Spleen (tissue), 11 donors: ENCODE data around the gene SMC4. TPM values are rescaled to one million over a fixed set of nuclear protein-coding genes. Genes with fewer than 3 reads are reported as not detected.

Experiments used
- DNase-seq: peaks from one replicate; pipeline ENCODE4 v3.0.0-alpha.2; 2020
- H3K27ac ChIP-seq, 8 donors: fragments of 200-600 bp; sonication (generic) in 7 of 8; 1 replicate in 4 of 8; 2 replicates in 4 of 8; pipeline versions ENCODE4 v1.5.0 to v1.8.0; 2016 to 2021; ENCODE audit warnings: inconsistent platforms in 4 of 8, mild to moderate bottlenecking in 4 of 8, moderate library complexity in 1 of 8
- H3K27me3 ChIP-seq, 7 donors: fragments of 200-600 bp; sonication (generic) in 6 of 7; replicated peaks in 1 of 7; 1 replicate in 4 of 7; 2 replicates in 3 of 7; pipeline versions ENCODE4 v1.5.0 to v1.8.0; 2016 to 2021; ENCODE audit warnings: inconsistent platforms in 3 of 7, mild to moderate bottlenecking in 1 of 7
- H3K36me3 ChIP-seq, 6 donors: fragments of 200-600 bp; sonication (generic) in 5 of 6; 1 replicate in 4 of 6; 2 replicates in 2 of 6; pipeline versions ENCODE4 v1.5.0 to v1.8.0; 2016 to 2021; ENCODE audit warnings: inconsistent platforms in 2 of 6
- H3K4me1 ChIP-seq, 6 donors: fragments of 200-600 bp; sonication (generic) in 5 of 6; 1 replicate in 3 of 6; 2 replicates in 3 of 6; pipeline versions ENCODE4 v1.5.0 to v1.8.0; 2016 to 2021; ENCODE audit warnings: inconsistent platforms in 3 of 6
- H3K4me3 ChIP-seq, 8 donors: fragments of 200-600 bp; sonication (generic) in 7 of 8; 1 replicate in 4 of 8; 2 replicates in 4 of 8; pipeline versions ENCODE4 v1.5.0 to v1.8.0; 2016 to 2021; ENCODE audit warnings: inconsistent platforms in 4 of 8, mild to moderate bottlenecking in 4 of 8, moderate library complexity in 2 of 8
- H3K9me3 ChIP-seq, 8 donors: fragments of 200-600 bp; sonication (generic) in 7 of 8; 1 replicate in 4 of 8; 2 replicates in 4 of 8; pipeline versions ENCODE4 v1.5.0 to v1.8.0; 2016 to 2021; ENCODE audit warnings: inconsistent platforms in 4 of 8
- POLR2A ChIP-seq, 3 donors: fragments of 450-650 bp; IDR thresholded peaks; one replicate each; pipeline ENCODE4 v1.5.1; 2017; ENCODE audit warnings: antibody characterized with exemption in 3 of 3, mild to moderate bottlenecking in 1 of 3
- POLR2AphosphoS5 ChIP-seq, 3 donors: sonication (generic); formaldehyde crosslinking; IDR thresholded peaks; one replicate each; pipeline ENCODE4 v1.5.1; 2017; ENCODE audit warnings: antibody characterized with exemption in 3 of 3
- WGBS, 5 donors: extraction: QIAGEN DNeasy Blood & Tissue Kit in 3 of 5; methylation state at CpG; one replicate each; pipeline versions ENCODE4 v1.1.5 to v1.1.7; 2013 to 2018; 5-methylcytosine and 5-hydroxymethylcytosine counted together
- intact Hi-C: fragments of 100-400 bp; cut with DNase I; formaldehyde crosslinking; loops from one replicate; pipeline ENCODE4 v1.15.0; 2023; ENCODE audit warnings: low total_unique reads
- polyA plus RNA-seq, 3 donors: library from polyadenylated mRNA; stranded (reverse); fragments of 200-250 nt; gene quantifications; one replicate each; pipeline ENCODE4 v1.2.1, GENCODE V29; 2013
- total RNA-seq, 7 donors: library from RNA; depleted of rRNA in 3 of 7; stranded (reverse); fragments of >200 nt in 3 of 7; fragmentation: NEBNext Ultra II Directional in 4 of 7; extraction: Animal tissue kit (Norgen Biotek cat#: 25700) in 4 of 7; gene quantifications; one replicate each; pipeline versions ENCODE4 v1.1.0 to v1.2.1, GENCODE V29; 2016 to 2021
- TF ChIP-seq, protein P1 (sequence below), 11 experiments: fragments of 200-600 bp in 7 of 11; fragments of 450-650 bp in 4 of 11; sonication (generic) in 4 of 11; IDR thresholded peaks in 8 of 11; conservative IDR thresholded peaks in 3 of 11; 1 replicate in 7 of 11; 2 replicates in 4 of 11; pipeline versions ENCODE4 v1.4.0 to v1.8.0; 2016 to 2021; ENCODE audit warnings: antibody characterized with exemption in 11 of 11, inconsistent platforms in 4 of 11, mild to moderate bottlenecking in 1 of 11
- donor health status: healthy with polysubstance abuse.
- donor health status: DM: no; HTN: no; CAD: no; lungs with moderate emphysema.
- donor health status: DM: no; HTN: no; CAD: no.
- donor health status: Bipolar disorder and iron deficiency.
- donor health status: healthy.
- donor health status: DM: no; HTN: no; CAD: no.
- donor health status: DM: yes; HTN: yes; CAD: no.

The SMC4 gene
- total and polyA plus RNA-seq, 10 donors, result 21.2 to 112 (median 52.0) TPM

DNA sequence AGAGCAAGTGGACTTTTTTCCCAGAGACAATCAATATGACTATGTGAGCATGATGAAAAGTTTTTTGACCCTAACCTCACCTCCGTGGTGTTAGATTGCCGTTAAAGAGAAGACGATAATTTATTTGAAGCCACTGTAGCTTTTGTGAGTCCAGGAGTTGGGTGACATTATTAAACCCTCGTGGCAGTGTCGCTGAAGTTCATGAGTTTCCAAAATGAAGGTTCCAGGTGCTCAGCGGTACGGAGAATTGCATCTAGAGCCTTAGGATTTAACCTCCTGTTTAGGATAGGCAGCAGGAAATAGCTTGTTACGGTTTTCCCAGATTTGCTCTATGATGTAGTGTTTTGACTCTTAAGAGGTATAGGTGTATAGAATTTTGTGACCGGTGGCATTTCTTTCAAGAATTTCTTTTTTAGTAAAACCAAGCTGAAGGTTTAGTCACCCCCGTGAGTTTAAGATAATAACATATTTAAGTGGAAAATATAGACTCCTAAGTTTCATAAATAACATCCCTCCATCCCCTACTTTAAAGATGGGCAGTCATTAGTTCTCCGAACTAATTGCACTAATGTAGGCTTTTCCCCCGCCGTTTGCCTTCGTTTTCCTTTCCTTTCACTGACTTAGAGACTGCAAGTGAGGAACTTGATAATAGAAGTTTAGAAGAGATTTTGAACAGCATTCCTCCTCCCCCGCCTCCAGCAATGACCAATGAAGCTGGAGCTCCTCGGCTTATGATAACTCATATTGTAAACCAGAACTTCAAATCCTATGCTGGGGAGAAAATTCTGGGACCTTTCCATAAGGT, 2.0 kb downstream of the SMC4 start:
- Histone ChIP-seq H3K36me3 (peaks cover 0 to 8% (median 0%) of the 10 kb centered on the region in 6 donors), H3K27me3 (peaks cover 0 to 21% (median 0%) of the 10 kb centered on the region in 7 donors), H3K4me3 (peak overlapping the region; percentile 77 to 94 (median 89)), H3K27ac (peak overlapping the region in 7 of 8 donors; percentile 88 to 97 (median 93)), H3K9me3 (no peaks in the 10 kb centered on the region), H3K4me1 (peaks cover 0 to 77% (median 50%) of the 10 kb centered on the region in 6 donors)
- TF ChIP-seq, protein P1, sequence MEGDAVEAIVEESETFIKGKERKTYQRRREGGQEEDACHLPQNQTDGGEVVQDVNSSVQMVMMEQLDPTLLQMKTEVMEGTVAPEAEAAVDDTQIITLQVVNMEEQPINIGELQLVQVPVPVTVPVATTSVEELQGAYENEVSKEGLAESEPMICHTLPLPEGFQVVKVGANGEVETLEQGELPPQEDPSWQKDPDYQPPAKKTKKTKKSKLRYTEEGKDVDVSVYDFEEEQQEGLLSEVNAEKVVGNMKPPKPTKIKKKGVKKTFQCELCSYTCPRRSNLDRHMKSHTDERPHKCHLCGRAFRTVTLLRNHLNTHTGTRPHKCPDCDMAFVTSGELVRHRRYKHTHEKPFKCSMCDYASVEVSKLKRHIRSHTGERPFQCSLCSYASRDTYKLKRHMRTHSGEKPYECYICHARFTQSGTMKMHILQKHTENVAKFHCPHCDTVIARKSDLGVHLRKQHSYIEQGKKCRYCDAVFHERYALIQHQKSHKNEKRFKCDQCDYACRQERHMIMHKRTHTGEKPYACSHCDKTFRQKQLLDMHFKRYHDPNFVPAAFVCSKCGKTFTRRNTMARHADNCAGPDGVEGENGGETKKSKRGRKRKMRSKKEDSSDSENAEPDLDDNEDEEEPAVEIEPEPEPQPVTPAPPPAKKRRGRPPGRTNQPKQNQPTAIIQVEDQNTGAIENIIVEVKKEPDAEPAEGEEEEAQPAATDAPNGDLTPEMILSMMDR (IDR thresholded peaks at IDR 0.05 in 8 of 11, conservative IDR thresholded peaks at IDR 0.05 in 3 of 11), result no peak
- TF ChIP-seq POLR2A (IDR thresholded peaks at IDR 0.05) (no peak), POLR2AphosphoS5 (IDR thresholded peaks at IDR 0.05) (no peak)
- WGBS, 5 donors, result 2 to 9% (median 7%) methylated on average over 16 of the region's 16 CpGs
- intact Hi-C loops, result no loop called here
- DNase-seq, result no peak

DNA sequence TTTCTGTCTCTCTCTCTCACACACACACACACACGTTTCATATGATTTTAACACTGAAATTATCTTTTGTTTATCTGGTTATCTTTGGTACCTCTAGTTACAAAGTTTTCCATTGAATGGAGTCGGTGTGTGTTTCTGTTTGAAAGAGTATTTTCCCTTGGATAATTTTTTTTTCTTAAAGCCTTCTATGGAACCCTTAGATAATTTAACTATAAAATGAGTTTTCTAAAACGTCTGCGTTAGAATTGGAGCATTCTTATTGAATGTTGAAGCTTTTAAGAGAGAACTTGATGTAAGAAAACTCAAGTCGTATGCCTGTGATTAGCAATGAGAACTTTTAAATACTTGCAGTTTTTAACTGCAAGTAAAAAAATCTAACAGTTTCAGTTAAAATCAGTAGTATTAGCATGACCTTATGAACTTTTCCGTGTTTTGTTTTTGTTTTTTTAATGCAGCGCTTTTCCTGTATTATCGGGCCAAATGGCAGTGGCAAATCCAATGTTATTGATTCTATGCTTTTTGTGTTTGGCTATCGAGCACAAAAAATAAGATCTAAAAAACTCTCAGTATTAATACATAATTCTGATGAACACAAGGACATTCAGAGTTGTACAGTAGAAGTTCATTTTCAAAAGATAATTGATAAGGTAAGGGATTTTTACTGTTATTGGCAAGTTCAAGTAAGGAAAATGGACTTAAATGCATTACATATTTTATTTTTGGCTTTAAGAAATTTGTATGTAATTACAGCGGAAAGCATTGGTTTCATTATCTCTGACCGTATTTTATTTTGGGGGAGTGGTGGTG, 3.0 kb downstream of the SMC4 start:
- H3K4me1 ChIP-seq, result peaks cover 0 to 81% (median 50%) of the 10 kb centered on the region in 6 donors
- 25 to 42% (median 29%) methylated on average over 11 of the region's 11 CpGs for WGBS, 5 donors
- peaks cover 0 to 21% (median 0%) of the 10 kb centered on the region in 7 donors for H3K27me3 ChIP-seq
- TF ChIP-seq, protein P1 (IDR thresholded peaks at IDR 0.05 in 8 of 11, conservative IDR thresholded peaks at IDR 0.05 in 3 of 11), result no peak
- H3K4me3 ChIP-seq, result peak overlapping the region in 7 of 8 donors; percentile 77 to 94 (median 89)
- no peaks in the 10 kb centered on the region for H3K9me3 ChIP-seq
- no peak for DNase-seq
- H3K36me3 ChIP-seq, result peaks cover 0 to 18% (median 0%) of the 10 kb centered on the region in 6 donors
- intact Hi-C loops, result no loop called here
- H3K27ac ChIP-seq, result peak overlapping the region in 7 of 8 donors; percentile 88 to 97 (median 93)

DNA sequence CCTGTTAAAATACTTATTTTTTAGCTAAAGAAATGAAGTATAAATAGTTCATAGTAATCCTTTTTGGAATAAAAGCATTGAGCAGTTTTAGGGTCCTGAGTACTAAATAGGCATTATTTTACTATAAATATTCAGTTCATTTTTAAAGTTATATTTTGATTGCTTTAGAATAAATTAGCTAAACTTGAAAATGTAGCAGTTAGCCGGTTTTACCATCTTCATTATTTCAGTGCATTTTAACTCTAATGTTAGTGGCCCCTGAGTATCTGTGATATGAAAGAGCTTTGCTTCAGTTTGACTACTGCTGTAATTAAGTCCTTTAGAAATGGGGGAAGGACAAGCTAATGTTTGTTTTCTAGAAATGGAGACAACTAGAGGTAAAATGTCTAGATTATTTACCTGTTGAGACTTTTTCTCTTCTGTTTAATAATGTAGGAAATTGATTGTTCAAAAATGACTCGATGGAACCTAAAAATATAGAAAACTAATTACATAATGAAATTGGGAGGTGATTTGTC, 3.6 kb downstream of the SMC4 start:
- intact Hi-C loops, result no loop called here
- H3K27ac ChIP-seq, result peak overlapping the region; percentile 14 to 97 (median 92)

More for the DNA sequence above, 3.6 kb downstream of the SMC4 start:
- peaks cover 0 to 24% (median 0%) of the 10 kb centered on the region in 6 donors for H3K36me3 ChIP-seq
- peak overlapping the region in 5 of 8 donors; percentile 5 to 94 (median 77) for H3K4me3 ChIP-seq
- H3K4me1 ChIP-seq, result peaks cover 0 to 74% (median 49%) of the 10 kb centered on the region in 6 donors
- no peaks in the 10 kb centered on the region for H3K9me3 ChIP-seq
- peaks cover 0 to 21% (median 0%) of the 10 kb centered on the region in 7 donors for H3K27me3 ChIP-seq
- no peak for DNase-seq
- TF ChIP-seq POLR2AphosphoS5 (IDR thresholded peaks at IDR 0.05) (no peak), POLR2A (IDR thresholded peaks at IDR 0.05) (no peak)
- TF ChIP-seq, protein P1 (IDR thresholded peaks at IDR 0.05 in 8 of 11, conservative IDR thresholded peaks at IDR 0.05 in 3 of 11), result no peak
- 24 to 49% (median 35%) methylated on average over 2 of the region's 2 CpGs for WGBS, 5 donors
